ENCODE data around the gene WNT5B. TPM values are rescaled to one million over a fixed set of nuclear protein-coding genes. Genes with fewer than 3 reads are reported as not detected.

The WNT5B gene
- total RNA-seq, 4 donors from 2014 or later = 0.17 to 2.5 (median 0.88) TPM

DNA sequence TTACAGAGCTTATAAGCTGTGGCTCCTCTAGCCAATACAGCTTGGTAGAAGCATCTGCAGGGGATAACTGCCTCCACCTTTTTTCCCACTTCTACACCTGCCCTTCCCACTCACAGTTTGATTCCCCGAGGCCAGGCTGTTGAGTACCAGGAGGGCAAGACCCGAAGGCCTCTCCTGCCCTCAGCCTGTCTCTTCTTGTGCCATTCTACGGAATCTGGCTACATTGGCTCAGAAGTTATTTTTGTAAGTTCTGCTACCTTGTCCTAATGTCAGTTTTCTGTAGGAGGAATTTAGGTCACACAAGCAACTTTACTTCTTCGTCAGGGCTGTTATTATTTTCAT, 46.4 kb upstream of the WNT5B start:
- intact Hi-C loops (cut with DNase I; ENCODE audit: low total_unique reads) = loop anchor here (1.0 to 5.0 kb wide), 3 partner anchors 23 to 630 kb away; no protein-coding TSS in a partner anchor
- in situ Hi-C loops (cut with MboI; ENCODE audit: low sequenced_read_pairs in 4 of 4) = loop anchor here (25.0 kb wide), 3 partner anchors 295 to 1020 kb away; partner anchors contain the start of gene ERC1 (in 2 of the 4)
- TF ChIP-seq POLR2A (IDR thresholded peaks at IDR 0.05) (no peak), CTCF (IDR thresholded peaks at IDR 0.05 in 4 of 5, conservative IDR thresholded peaks at IDR 0.05 in 1 of 5) (no peak)
- H3K9me3 ChIP-seq = no peaks in the 10 kb centered on the region
- H3K4me1 ChIP-seq = peaks cover 3 to 13% of the 10 kb centered on the region in 2 donors
- DNase-seq (no peak), ATAC-seq (no peak)
- no peak overlapping the region for H3K4me3 ChIP-seq
- no peaks in the 10 kb centered on the region for H3K27me3 ChIP-seq
- H3K36me3 ChIP-seq = no peaks in the 10 kb centered on the region
- no peak overlapping the region for H3K27ac ChIP-seq

- Histone ChIP-seq H3K4me1 (peaks cover 8 to 20% of the 10 kb centered on the region in 2 donors), H3K27ac (no peak overlapping the region), H3K9me3 (no peaks in the 10 kb centered on the region), H3K27me3 (no peaks in the 10 kb centered on the region), H3K36me3 (no peaks in the 10 kb centered on the region), H3K4me3 (peak overlapping the region in 2 of 4 donors; percentile 27 to 50)
- no peak for TF ChIP-seq POLR2A (IDR thresholded peaks at IDR 0.05)
- TF ChIP-seq CTCF (IDR thresholded peaks at IDR 0.05 in 4 of 5, conservative IDR thresholded peaks at IDR 0.05 in 1 of 5) = peak; percentile 72 to 85 (median 83)
- ATAC-seq = peak; percentile 71 to 82
- intact Hi-C loops (cut with DNase I; ENCODE audit: low total_unique reads) (loop anchor here (1.0 to 5.0 kb wide), 3 partner anchors 22 to 631 kb away; no protein-coding TSS in a partner anchor), in situ Hi-C loops (cut with MboI; ENCODE audit: low sequenced_read_pairs in 4 of 4) (loop anchor here (25.0 kb wide), 3 partner anchors 296 to 1021 kb away; partner anchors contain the start of gene ERC1 (in 2 of the 4))
- DNase-seq = peak; percentile 38 to 53
Measured at GRCh38 chr12:1583421-1584078, 45.5 kb upstream of the WNT5B start.

- intact Hi-C loops (cut with DNase I; ENCODE audit: low total_unique reads) (loop anchor here (5.0 kb wide), 1 partner anchor 632 kb away; no protein-coding TSS in a partner anchor), in situ Hi-C loops (cut with MboI; ENCODE audit: low sequenced_read_pairs in 4 of 4) (loop anchor here (25.0 kb wide), 3 partner anchors 297 to 1022 kb away; partner anchors contain the start of gene ERC1 (in 2 of the 4))
- no peaks in the 10 kb centered on the region for H3K9me3 ChIP-seq
- H3K4me3 ChIP-seq = no peak overlapping the region
- H3K27ac ChIP-seq = no peak overlapping the region
- DNase-seq (no peak), ATAC-seq (no peak)
- H3K36me3 ChIP-seq = no peaks in the 10 kb centered on the region
- no peak for TF ChIP-seq CTCF (IDR thresholded peaks at IDR 0.05 in 4 of 5, conservative IDR thresholded peaks at IDR 0.05 in 1 of 5)
- peaks cover 10 to 23% of the 10 kb centered on the region in 2 donors for H3K4me1 ChIP-seq
- no peaks in the 10 kb centered on the region for H3K27me3 ChIP-seq
Measured at GRCh38 chr12:1584326-1584725, 44.7 kb upstream of the WNT5B start.

- Histone ChIP-seq H3K27me3 (no peaks in the 10 kb centered on the region), H3K36me3 (no peaks in the 10 kb centered on the region), H3K27ac (peak overlapping the region in 1 of 4 donors; percentile 6), H3K4me1 (peaks cover 33 to 54% of the 10 kb centered on the region in 2 donors), H3K9me3 (no peaks in the 10 kb centered on the region), H3K4me3 (no peak overlapping the region)
- in situ Hi-C loops (cut with MboI; ENCODE audit: low sequenced_read_pairs in 4 of 4) = loop anchor here (5.0 to 25.0 kb wide), 5 partner anchors 301 to 1026 kb away; partner anchors contain the start of gene ERC1 (in 2 of the 4)
- no peak for DNase-seq
- TF ChIP-seq POLR2A (IDR thresholded peaks at IDR 0.05) (no peak), CTCF (IDR thresholded peaks at IDR 0.05 in 4 of 5, conservative IDR thresholded peaks at IDR 0.05 in 1 of 5) (no peak)
- intact Hi-C loops (cut with DNase I; ENCODE audit: low total_unique reads) = no loop called here
- ATAC-seq = no peak
Measured at GRCh38 chr12:1587927-1588574, 41.0 kb upstream of the WNT5B start.
